NB4 (cell line): ENCODE results near the gene SYTL3.

Experiments
- CTCF ChIP-seq: IDR thresholded peaks from one replicate; pipeline ENCODE4 v1.5.1; 2012; ENCODE audit warnings: low read depth, low read length
- MAX ChIP-seq: IDR thresholded peaks from 2 replicates; pipeline ENCODE4 v1.6.1; 2011; ENCODE audit warnings: low read depth, low read length
- MYC ChIP-seq: IDR thresholded peaks from 2 replicates; pipeline ENCODE4 v1.6.1; 2011; ENCODE audit warnings: low read depth, low read length
- POLR2A ChIP-seq: IDR thresholded peaks from 2 replicates; pipeline ENCODE4 v1.6.1; 2011; ENCODE audit warnings: mild to moderate bottlenecking; ENCODE audit not compliant: insufficient read length; ENCODE audit errors: extremely low read depth

- TF ChIP-seq CTCF = no peak
- no peak for TF ChIP-seq POLR2A
- TF ChIP-seq MAX = no peak
- TF ChIP-seq MYC = no peak
These were observed 39.4 kb upstream of the SYTL3 start for GRCh38 chr6:158610319-158610968.
